ENCODE measurements around the gene GALNT5.

The GALNT5 gene

GRCh38 chr2:157324331-157324843, 66.9 kb downstream of the GALNT5 start:
- Histone ChIP-seq H3K9ac (ENCODE audit: low read depth in 1 of 2, low read length in 2 of 2) (no peak overlapping the region), H3K27ac (ENCODE audit: low read depth, low read length) (no peak overlapping the region)

GRCh38 chr2:157325786-157326185, 68.3 kb downstream of the GALNT5 start, which contains the start of gene ERMN:
ERMN (minus strand) TSS chr2:157325824; CDS start chr2:157325642, 182 bp downstream.
- no peak within 1 kb of the TSS for H3K4me3 ChIP-seq (ENCODE audit: low read depth in 1 of 2, low read length in 2 of 2)
- H3K27ac ChIP-seq (ENCODE audit: low read depth, low read length) = no peak within 1 kb of the TSS
- peaks cover 18 to 25% of the 10 kb centered on the region in 2 donors for H3K4me1 ChIP-seq (ENCODE audit: control insufficient read depth in 1 of 2, insufficient read depth in 2 of 2, low read length in 2 of 2)
- H3K9ac ChIP-seq (ENCODE audit: low read depth in 1 of 2, low read length in 2 of 2) = no peak within 1 kb of the TSS
- H3K36me3 ChIP-seq (ENCODE audit: control insufficient read depth in 1 of 2, insufficient read depth in 2 of 2, low read length in 2 of 2) = no peaks in the 10 kb centered on the region
- no peaks in the 10 kb centered on the region for H3K9me3 ChIP-seq (ENCODE audit: control insufficient read depth in 1 of 2, low read length in 2 of 2)
- no peaks in the 10 kb centered on the region for H3K27me3 ChIP-seq (ENCODE audit: control insufficient read depth in 1 of 2, insufficient read depth in 2 of 2, low read length in 2 of 2)

More at GRCh38 chr2:157324331-157324843, 66.9 kb downstream of the GALNT5 start:
- Histone ChIP-seq H3K36me3 (ENCODE audit: control insufficient read depth in 1 of 2, insufficient read depth in 2 of 2, low read length in 2 of 2) (no peaks in the 10 kb centered on the region), H3K4me1 (ENCODE audit: control insufficient read depth in 1 of 2, insufficient read depth in 2 of 2, low read length in 2 of 2) (peaks cover 11 to 18% of the 10 kb centered on the region in 2 donors), H3K9me3 (ENCODE audit: control insufficient read depth in 1 of 2, low read length in 2 of 2) (no peaks in the 10 kb centered on the region), H3K4me3 (ENCODE audit: low read depth in 1 of 2, low read length in 2 of 2) (no peak overlapping the region), H3K27me3 (ENCODE audit: control insufficient read depth in 1 of 2, insufficient read depth in 2 of 2, low read length in 2 of 2) (no peaks in the 10 kb centered on the region)

- Histone ChIP-seq H3K27me3 (ENCODE audit: control insufficient read depth in 1 of 2, insufficient read depth in 2 of 2, low read length in 2 of 2) (no peaks in the 10 kb centered on the region), H3K36me3 (ENCODE audit: control insufficient read depth in 1 of 2, insufficient read depth in 2 of 2, low read length in 2 of 2) (no peaks in the 10 kb centered on the region), H3K9me3 (ENCODE audit: control insufficient read depth in 1 of 2, low read length in 2 of 2) (no peaks in the 10 kb centered on the region), H3K9ac (ENCODE audit: low read depth in 1 of 2, low read length in 2 of 2) (no peak overlapping the region), H3K4me3 (ENCODE audit: low read depth in 1 of 2, low read length in 2 of 2) (no peak overlapping the region), H3K27ac (ENCODE audit: low read depth, low read length) (no peak overlapping the region), H3K4me1 (ENCODE audit: control insufficient read depth in 1 of 2, insufficient read depth in 2 of 2, low read length in 2 of 2) (peaks cover 18 to 30% of the 10 kb centered on the region in 2 donors)
These were observed 69.2 kb downstream of the GALNT5 start for GRCh38 chr2:157326698-157327097.

DNA sequence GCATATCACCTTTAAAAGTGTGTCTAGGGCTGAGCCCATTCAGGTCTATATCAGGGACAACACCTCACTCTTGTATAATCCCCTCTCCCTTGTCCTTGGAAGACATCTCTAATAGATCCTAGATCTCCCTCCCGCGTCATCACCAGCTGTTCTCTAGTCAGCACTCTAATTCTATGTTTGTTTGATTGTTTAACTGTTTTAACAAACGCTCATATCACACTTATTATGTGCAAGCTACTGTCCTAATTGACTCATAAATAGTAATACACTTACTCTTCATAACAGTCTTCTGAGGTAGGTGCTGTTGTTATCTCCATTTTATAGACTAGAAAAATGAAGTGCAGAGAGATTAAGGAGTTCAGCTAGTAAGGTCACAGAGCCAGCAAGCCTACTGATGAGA, 69.7 kb downstream of the GALNT5 start:
- Histone ChIP-seq H3K27me3 (ENCODE audit: control insufficient read depth in 1 of 2, insufficient read depth in 2 of 2, low read length in 2 of 2) (no peaks in the 10 kb centered on the region), H3K9ac (ENCODE audit: low read depth in 1 of 2, low read length in 2 of 2) (no peak overlapping the region), H3K36me3 (ENCODE audit: control insufficient read depth in 1 of 2, insufficient read depth in 2 of 2, low read length in 2 of 2) (no peaks in the 10 kb centered on the region), H3K9me3 (ENCODE audit: control insufficient read depth in 1 of 2, low read length in 2 of 2) (no peaks in the 10 kb centered on the region), H3K27ac (ENCODE audit: low read depth, low read length) (no peak overlapping the region), H3K4me1 (ENCODE audit: control insufficient read depth in 1 of 2, insufficient read depth in 2 of 2, low read length in 2 of 2) (peaks cover 18 to 30% of the 10 kb centered on the region in 2 donors), H3K4me3 (ENCODE audit: low read depth in 1 of 2, low read length in 2 of 2) (no peak overlapping the region)

- Histone ChIP-seq H3K27ac (ENCODE audit: low read depth, low read length) (no peak overlapping the region), H3K9me3 (ENCODE audit: control insufficient read depth in 1 of 2, low read length in 2 of 2) (no peaks in the 10 kb centered on the region), H3K4me3 (ENCODE audit: low read depth in 1 of 2, low read length in 2 of 2) (peak overlapping the region; percentile 6 to 43)
These were observed 70.4 kb downstream of the GALNT5 start for GRCh38 chr2:157327621-157328500.

DNA sequence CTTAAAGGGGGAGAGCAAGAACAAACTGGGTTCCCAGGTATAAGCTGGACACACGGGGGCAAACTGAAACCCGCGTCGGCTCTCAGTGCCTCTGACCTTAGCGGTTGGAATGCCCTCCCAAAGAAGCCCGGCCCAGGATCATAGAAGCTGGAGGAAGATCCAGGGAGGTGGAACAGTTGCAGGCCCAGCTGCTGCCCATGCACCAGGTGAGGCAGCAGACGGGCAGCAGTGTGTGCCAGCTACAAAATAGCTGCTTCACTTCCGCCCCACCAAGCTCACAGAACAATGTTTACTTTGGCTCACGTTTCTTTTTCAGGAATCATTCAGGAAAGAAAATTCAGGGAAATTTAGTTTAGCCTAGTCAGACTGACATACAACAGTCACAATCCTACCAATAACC, 72.0 kb downstream of the GALNT5 start:
- Histone ChIP-seq H3K9ac (ENCODE audit: low read depth in 1 of 2, low read length in 2 of 2) (no peak overlapping the region), H3K36me3 (ENCODE audit: control insufficient read depth in 1 of 2, insufficient read depth in 2 of 2, low read length in 2 of 2) (no peaks in the 10 kb centered on the region), H3K27ac (ENCODE audit: low read depth, low read length) (no peak overlapping the region), H3K9me3 (ENCODE audit: control insufficient read depth in 1 of 2, low read length in 2 of 2) (no peaks in the 10 kb centered on the region), H3K27me3 (ENCODE audit: control insufficient read depth in 1 of 2, insufficient read depth in 2 of 2, low read length in 2 of 2) (no peaks in the 10 kb centered on the region), H3K4me1 (ENCODE audit: control insufficient read depth in 1 of 2, insufficient read depth in 2 of 2, low read length in 2 of 2) (peaks cover 18 to 30% of the 10 kb centered on the region in 2 donors), H3K4me3 (ENCODE audit: low read depth in 1 of 2, low read length in 2 of 2) (no peak overlapping the region)

More at GRCh38 chr2:157327621-157328500, 70.4 kb downstream of the GALNT5 start:
- Histone ChIP-seq H3K4me1 (ENCODE audit: control insufficient read depth in 1 of 2, insufficient read depth in 2 of 2, low read length in 2 of 2) (peaks cover 18 to 30% of the 10 kb centered on the region in 2 donors), H3K36me3 (ENCODE audit: control insufficient read depth in 1 of 2, insufficient read depth in 2 of 2, low read length in 2 of 2) (no peaks in the 10 kb centered on the region), H3K27me3 (ENCODE audit: control insufficient read depth in 1 of 2, insufficient read depth in 2 of 2, low read length in 2 of 2) (no peaks in the 10 kb centered on the region), H3K9ac (ENCODE audit: low read depth in 1 of 2, low read length in 2 of 2) (no peak overlapping the region)

GRCh38 chr2:157333304-157334047, 76.0 kb downstream of the GALNT5 start:
- no peaks in the 10 kb centered on the region for H3K27me3 ChIP-seq (ENCODE audit: control insufficient read depth in 1 of 2, insufficient read depth in 2 of 2, low read length in 2 of 2)
- peaks cover 6 to 16% of the 10 kb centered on the region in 2 donors for H3K4me1 ChIP-seq (ENCODE audit: control insufficient read depth in 1 of 2, insufficient read depth in 2 of 2, low read length in 2 of 2)
- no peaks in the 10 kb centered on the region for H3K36me3 ChIP-seq (ENCODE audit: control insufficient read depth in 1 of 2, insufficient read depth in 2 of 2, low read length in 2 of 2)
- H3K4me3 ChIP-seq (ENCODE audit: low read depth in 1 of 2, low read length in 2 of 2) = no peak overlapping the region
- no peak overlapping the region for H3K9ac ChIP-seq (ENCODE audit: low read depth in 1 of 2, low read length in 2 of 2)
- no peak overlapping the region for H3K27ac ChIP-seq (ENCODE audit: low read depth, low read length)
- no peaks in the 10 kb centered on the region for H3K9me3 ChIP-seq (ENCODE audit: control insufficient read depth in 1 of 2, low read length in 2 of 2)

DNA sequence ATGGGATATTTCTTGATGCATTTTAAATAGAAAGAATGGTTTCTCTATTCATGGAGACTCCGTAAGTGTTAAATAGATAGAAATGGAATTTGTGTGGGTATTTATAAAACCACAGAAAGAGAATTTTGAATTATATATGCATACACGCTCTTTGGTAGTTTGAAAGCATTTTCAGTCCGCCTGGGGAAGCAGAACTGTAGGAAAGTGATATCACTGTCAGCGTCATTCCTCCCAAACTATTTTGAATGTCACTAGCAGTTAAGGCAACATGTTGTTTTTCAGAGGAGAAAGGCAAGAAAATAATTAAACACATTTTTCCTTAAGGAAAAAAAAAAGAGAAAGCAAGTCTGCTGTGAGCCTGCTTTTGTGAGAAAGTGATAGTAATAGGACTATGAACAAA, 76.8 kb downstream of the GALNT5 start:
- Histone ChIP-seq H3K27me3 (ENCODE audit: control insufficient read depth in 1 of 2, insufficient read depth in 2 of 2, low read length in 2 of 2) (no peaks in the 10 kb centered on the region), H3K4me3 (ENCODE audit: low read depth in 1 of 2, low read length in 2 of 2) (no peak overlapping the region), H3K9me3 (ENCODE audit: control insufficient read depth in 1 of 2, low read length in 2 of 2) (no peaks in the 10 kb centered on the region), H3K9ac (ENCODE audit: low read depth in 1 of 2, low read length in 2 of 2) (no peak overlapping the region), H3K4me1 (ENCODE audit: control insufficient read depth in 1 of 2, insufficient read depth in 2 of 2, low read length in 2 of 2) (peaks cover 6 to 12% of the 10 kb centered on the region in 2 donors), H3K27ac (ENCODE audit: low read depth, low read length) (no peak overlapping the region), H3K36me3 (ENCODE audit: control insufficient read depth in 1 of 2, insufficient read depth in 2 of 2, low read length in 2 of 2) (no peaks in the 10 kb centered on the region)

DNA sequence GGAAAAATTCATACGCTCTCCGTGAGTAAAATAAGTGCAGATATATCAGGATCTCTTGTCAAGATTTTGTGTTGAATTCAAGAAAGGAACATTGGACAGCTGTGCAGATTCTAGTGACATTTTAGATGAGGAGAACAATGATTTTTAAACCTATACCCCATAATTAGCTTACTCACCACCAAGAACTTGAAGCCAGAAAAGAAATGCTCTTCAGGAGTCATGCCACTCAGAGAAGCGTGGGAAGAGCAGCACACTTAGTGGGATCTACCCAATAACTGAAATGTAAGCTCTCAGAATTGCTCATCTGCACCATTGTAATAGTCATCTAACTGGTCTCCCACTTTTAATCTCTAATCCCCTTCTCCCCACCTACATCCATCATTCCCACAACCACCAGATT, 77.3 kb downstream of the GALNT5 start:
- H3K4me3 ChIP-seq (ENCODE audit: low read depth in 1 of 2, low read length in 2 of 2) = no peak overlapping the region

More for the DNA sequence above, 77.3 kb downstream of the GALNT5 start:
- H3K27me3 ChIP-seq (ENCODE audit: control insufficient read depth in 1 of 2, insufficient read depth in 2 of 2, low read length in 2 of 2) = no peaks in the 10 kb centered on the region
- no peaks in the 10 kb centered on the region for H3K9me3 ChIP-seq (ENCODE audit: control insufficient read depth in 1 of 2, low read length in 2 of 2)
- H3K36me3 ChIP-seq (ENCODE audit: control insufficient read depth in 1 of 2, insufficient read depth in 2 of 2, low read length in 2 of 2) = no peaks in the 10 kb centered on the region
- no peak overlapping the region for H3K9ac ChIP-seq (ENCODE audit: low read depth in 1 of 2, low read length in 2 of 2)
- peaks cover 4 to 8% of the 10 kb centered on the region in 2 donors for H3K4me1 ChIP-seq (ENCODE audit: control insufficient read depth in 1 of 2, insufficient read depth in 2 of 2, low read length in 2 of 2)
- H3K27ac ChIP-seq (ENCODE audit: low read depth, low read length) = no peak overlapping the region
